HUES6 (cell line): Measurements from ENCODE around the gene FAM110D.

ENCODE experiments used
- H3K27ac ChIP-seq: 2 replicates; pipeline ENCODE4 v1.7.0; 2013; ENCODE audit warnings: low read depth, mild to moderate bottlenecking, low read length, inconsistent platforms
- H3K27me3 ChIP-seq: 2 replicates; pipeline ENCODE4 v1.6.1; 2013; ENCODE audit warnings: low read length; ENCODE audit not compliant: control insufficient read depth, insufficient read depth
- H3K36me3 ChIP-seq: 2 replicates; pipeline ENCODE4 v1.6.1; 2013; ENCODE audit warnings: low read length; ENCODE audit not compliant: control insufficient read depth, insufficient read depth
- H3K4me1 ChIP-seq: 2 replicates; pipeline ENCODE4 v1.6.1; 2013; ENCODE audit warnings: low read length; ENCODE audit not compliant: control insufficient read depth, insufficient read depth
- H3K4me3 ChIP-seq: 2 replicates; pipeline ENCODE4 v1.5.1; 2013; ENCODE audit warnings: low read depth, low read length
- H3K9ac ChIP-seq: one replicate; pipeline ENCODE4 v1.6.1; 2013; ENCODE audit warnings: mild to moderate bottlenecking, low read length
- H3K9me3 ChIP-seq: 2 replicates; pipeline ENCODE4 v1.6.1; 2013; ENCODE audit warnings: low read depth, low read length; ENCODE audit not compliant: control insufficient read depth, insufficient read depth

The FAM110D gene

DNA sequence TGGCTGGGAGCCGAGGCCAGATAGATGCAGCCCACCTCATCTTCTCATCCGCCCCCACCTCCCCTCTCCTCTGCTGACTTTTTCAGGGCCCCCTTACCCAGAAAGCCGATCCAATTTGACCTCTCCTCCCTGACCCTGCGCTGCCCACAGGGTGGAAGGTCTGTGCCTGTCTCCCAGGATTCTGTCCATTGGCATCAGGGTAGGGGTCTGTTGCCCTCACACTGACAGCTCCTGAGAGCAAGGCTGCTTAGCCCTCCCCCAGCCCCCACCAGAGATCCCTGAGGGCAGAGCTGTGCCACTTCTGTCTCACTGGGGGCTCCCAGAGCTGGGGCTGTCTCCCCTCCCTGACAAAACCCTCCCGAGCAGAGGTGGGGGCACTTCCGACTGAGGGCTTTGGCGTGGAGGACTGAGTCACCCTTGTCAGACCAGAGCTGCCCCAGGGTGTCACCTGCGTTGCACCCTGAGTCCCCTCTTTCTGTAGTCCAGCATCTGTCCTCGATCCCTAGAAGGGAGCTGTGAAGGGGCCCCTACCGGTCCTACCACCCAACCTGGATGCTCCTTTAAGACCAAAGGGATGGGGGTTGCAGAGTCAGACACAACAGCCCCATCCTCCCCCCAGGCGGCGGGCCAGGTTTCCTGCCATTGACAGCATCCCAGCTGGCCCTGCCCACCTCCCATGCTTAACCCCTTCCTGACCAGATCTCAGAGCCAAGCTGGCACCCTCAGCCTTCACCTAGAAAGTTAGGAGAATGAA lies 2.4 kb upstream of the FAM110D start:
- Histone ChIP-seq H3K27ac (no peak overlapping the region), H3K27me3 (peaks cover 92% of the 10 kb centered on the region), H3K9ac (no peak overlapping the region), H3K36me3 (no peaks in the 10 kb centered on the region), H3K9me3 (no peaks in the 10 kb centered on the region), H3K4me3 (peak overlapping the region; percentile 49), H3K4me1 (peaks cover 56% of the 10 kb centered on the region)

DNA sequence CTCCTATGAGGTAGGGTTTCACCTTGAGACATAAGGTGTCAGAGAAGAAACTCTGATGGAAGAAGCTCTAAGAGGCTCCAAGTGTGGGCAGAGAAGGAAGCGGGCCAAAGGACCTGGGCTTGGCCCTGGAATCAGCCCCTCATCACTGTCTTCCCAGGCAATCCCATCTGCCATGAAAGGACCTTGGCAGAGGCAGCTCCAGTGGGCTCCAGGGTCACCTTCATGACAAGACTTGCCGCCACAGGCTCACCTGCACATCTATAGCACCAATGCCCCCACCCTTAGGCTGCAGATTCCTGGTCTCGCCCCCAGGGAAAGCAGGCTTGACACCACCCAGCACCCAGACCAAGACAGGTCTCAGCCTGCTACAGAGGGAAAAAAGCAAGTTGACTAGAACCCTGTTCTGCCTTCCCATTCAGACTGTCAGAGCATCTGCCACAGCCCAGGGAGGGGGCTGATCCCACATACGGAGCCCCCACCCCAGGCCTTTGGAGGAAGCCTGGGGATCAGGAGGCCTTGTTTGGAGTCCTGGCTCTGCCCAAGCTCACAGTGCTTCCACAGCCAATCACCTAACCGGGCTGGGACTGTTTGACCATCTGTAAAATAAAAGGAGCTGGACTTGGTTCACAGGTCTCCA lies 490 bp upstream of the FAM110D start:
- Histone ChIP-seq H3K4me1 (peaks cover 57% of the 10 kb centered on the region), H3K9me3 (no peaks in the 10 kb centered on the region), H3K36me3 (no peaks in the 10 kb centered on the region), H3K4me3 (no peak overlapping the region; the same call in 1 of the 2 replicates), H3K27ac (no peak overlapping the region), H3K27me3 (peaks cover 96% of the 10 kb centered on the region), H3K9ac (no peak overlapping the region)

DNA sequence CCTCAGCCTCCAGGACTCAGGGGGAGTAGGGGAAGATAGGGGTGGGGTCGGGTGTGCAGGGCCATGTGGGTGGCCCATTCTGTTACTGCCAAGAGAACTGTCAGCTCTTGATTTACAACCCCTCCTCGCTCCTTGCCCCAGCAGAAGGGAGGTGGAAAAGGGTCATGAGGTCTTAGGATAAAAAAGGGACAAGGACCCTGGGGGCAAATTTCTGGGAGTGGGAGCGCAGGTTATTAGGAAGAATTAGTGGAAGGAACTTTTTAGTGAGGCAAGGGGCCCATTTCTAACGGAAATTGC lies 812 bp downstream of the FAM110D start:
- H3K9me3 ChIP-seq, result no peaks in the 10 kb centered on the region
- H3K4me3 ChIP-seq, result peak overlapping the region; percentile 38; the same call in 1 of the 2 replicates
- no peak overlapping the region for H3K9ac ChIP-seq
- peaks cover 91% of the 10 kb centered on the region for H3K27me3 ChIP-seq
- H3K27ac ChIP-seq, result no peak overlapping the region
- peaks cover 56% of the 10 kb centered on the region for H3K4me1 ChIP-seq
- H3K36me3 ChIP-seq, result no peaks in the 10 kb centered on the region

- H3K36me3 ChIP-seq, result no peaks in the 10 kb centered on the region
- no peaks in the 10 kb centered on the region for H3K9me3 ChIP-seq
- peaks cover 55% of the 10 kb centered on the region for H3K4me1 ChIP-seq
- H3K9ac ChIP-seq, result peak overlapping the region; percentile 10
- peaks cover 87% of the 10 kb centered on the region for H3K27me3 ChIP-seq
- H3K27ac ChIP-seq, result no peak overlapping the region
- H3K4me3 ChIP-seq, result peak overlapping the region; percentile 59
These were observed 1.9 kb downstream of the FAM110D start for GRCh38 chr1:26160527-26161414.

DNA sequence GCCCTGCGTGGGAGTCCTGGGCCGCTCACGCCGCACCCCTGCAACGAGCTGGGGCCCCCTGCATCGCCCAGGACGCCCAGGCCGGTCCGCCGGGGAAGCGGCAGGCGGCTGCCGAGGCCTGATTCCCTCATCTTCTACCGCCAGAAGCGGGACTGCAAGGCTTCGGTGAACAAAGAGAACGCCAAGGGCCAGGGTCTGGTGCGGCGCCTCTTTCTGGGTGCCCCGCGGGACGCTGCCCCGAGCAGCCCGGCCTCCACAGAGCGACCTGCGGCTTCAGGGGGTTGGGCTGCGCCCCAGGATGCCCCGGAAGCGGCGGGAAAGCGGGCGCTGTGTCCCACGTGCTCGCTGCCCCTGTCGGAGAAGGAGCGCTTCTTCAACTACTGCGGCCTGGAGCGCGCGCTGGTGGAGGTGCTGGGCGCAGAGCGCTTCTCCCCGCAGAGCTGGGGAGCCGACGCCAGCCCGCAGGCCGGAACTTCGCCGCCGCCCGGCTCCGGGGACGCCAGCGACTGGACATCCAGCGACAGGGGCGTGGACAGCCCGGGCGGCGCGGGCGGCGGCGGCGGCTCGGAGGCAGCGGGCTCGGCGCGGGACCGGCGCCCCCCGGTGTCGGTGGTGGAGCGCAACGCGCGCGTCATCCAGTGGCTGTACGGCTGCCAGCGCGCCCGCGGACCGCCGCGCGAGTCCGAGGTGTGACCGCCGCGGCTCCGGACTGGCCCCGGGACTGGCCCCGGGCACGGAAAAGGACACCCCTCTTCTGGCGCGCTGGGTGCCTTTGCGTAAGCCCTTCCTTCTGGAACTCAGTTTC lies 2.7 kb downstream of the FAM110D start:
- H3K9me3 ChIP-seq, result no peaks in the 10 kb centered on the region
- peak overlapping the region; percentile 59 for H3K4me3 ChIP-seq
- no peaks in the 10 kb centered on the region for H3K36me3 ChIP-seq
- peaks cover 85% of the 10 kb centered on the region for H3K27me3 ChIP-seq
- H3K27ac ChIP-seq, result no peak overlapping the region
- H3K9ac ChIP-seq, result peak overlapping the region; percentile 10
- peaks cover 50% of the 10 kb centered on the region for H3K4me1 ChIP-seq

DNA sequence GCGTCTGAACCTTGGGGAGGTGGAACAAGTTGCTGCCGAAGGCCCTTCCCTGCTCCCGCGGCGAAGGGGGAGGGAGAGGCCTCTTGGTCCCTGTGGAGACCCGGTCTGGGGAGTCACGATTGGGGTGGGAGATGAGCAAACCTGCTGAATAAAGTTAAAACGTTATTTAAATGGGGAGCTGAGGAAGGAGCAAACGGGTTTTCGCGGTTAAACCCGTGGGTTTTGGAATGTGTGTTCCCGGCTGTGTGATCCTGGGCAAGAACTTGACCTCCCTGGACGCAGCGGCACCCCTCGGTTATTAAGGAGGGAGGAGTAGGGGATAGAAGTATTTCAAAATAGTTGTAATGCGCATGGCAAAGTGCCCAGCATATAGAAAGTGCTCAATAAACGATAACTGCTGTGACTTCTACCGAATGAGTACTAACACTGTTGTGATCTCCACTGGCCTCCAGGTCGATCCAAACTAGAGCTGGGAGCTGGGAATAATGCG lies 3.4 kb downstream of the FAM110D start:
- Histone ChIP-seq H3K9me3 (no peaks in the 10 kb centered on the region), H3K27me3 (peaks cover 87% of the 10 kb centered on the region), H3K9ac (peak overlapping the region; percentile 5), H3K27ac (no peak overlapping the region), H3K36me3 (no peaks in the 10 kb centered on the region), H3K4me3 (peak overlapping the region; percentile 59), H3K4me1 (peaks cover 49% of the 10 kb centered on the region)

GRCh38 chr1:26163684-26164035 lies 4.8 kb downstream of the FAM110D start:
- Histone ChIP-seq H3K9ac (no peak overlapping the region), H3K36me3 (no peaks in the 10 kb centered on the region), H3K4me1 (peaks cover 40% of the 10 kb centered on the region), H3K27ac (no peak overlapping the region), H3K4me3 (peak overlapping the region; percentile 69; the same call in 1 of the 2 replicates), H3K9me3 (no peaks in the 10 kb centered on the region), H3K27me3 (peaks cover 77% of the 10 kb centered on the region)

- Histone ChIP-seq H3K4me3 (peak overlapping the region; percentile 69), H3K9me3 (no peaks in the 10 kb centered on the region), H3K4me1 (peaks cover 40% of the 10 kb centered on the region), H3K27me3 (peaks cover 71% of the 10 kb centered on the region), H3K27ac (no peak overlapping the region), H3K9ac (peak overlapping the region; percentile 2), H3K36me3 (no peaks in the 10 kb centered on the region)
These were observed 5.4 kb downstream of the FAM110D start for GRCh38 chr1:26164036-26164860.

DNA sequence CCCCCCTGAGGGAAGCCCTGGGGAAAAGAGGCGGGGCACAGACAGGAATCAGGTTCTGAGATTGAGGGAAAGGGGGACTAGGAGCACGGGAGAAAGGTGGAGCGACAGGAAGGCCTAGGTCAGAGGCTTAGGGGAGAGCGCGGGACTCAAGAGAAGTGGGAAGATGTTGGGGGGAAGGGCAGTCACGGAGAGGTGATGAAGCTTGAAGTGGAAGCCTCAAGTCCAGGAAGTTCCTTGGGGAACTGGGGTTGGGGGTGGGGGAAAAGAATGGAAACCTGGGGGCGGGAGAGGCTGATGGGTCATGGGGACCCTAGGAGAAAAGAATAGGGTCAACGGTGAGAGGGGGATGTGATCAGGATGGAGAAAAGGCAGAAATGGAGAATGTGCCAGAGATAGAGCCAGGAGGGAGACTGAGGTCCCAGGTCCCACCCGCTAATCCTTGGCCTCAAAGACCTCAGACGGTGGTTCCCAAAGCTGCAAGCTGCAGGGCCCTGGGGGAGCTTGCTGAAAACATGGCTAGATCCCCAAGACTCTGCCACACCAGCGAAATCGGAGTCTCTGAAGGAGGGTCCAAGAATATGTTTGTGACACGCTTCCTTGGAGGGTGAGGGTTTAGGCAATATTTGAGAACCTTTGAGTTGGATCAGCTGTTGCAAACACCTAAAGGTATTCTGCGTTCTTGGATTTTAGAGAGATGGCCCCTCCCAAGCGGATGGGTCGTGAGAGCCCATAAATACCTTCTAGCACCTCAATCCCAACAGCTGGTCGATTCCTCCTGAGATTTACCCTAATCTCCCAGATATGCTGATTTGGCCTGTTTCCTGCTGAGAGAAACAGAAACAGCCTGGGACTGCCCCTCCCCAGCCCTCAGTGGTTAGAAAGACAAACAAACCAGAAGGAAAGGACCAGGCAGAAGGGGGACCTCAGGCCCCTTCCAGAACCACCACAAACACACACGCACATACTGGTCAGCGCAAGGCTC lies 6.3 kb downstream of the FAM110D start:
- Histone ChIP-seq H3K27ac (no peak overlapping the region), H3K27me3 (peaks cover 62% of the 10 kb centered on the region), H3K9me3 (no peaks in the 10 kb centered on the region), H3K9ac (peak overlapping the region; percentile 2), H3K4me3 (peak overlapping the region; percentile 69), H3K36me3 (no peaks in the 10 kb centered on the region), H3K4me1 (peaks cover 35% of the 10 kb centered on the region)
